Panc1 (cell line): Measurements from ENCODE around the gene GALNTL6.

Experiments
- POLR2AphosphoS5 ChIP-seq: IDR thresholded peaks from 2 replicates; pipeline ENCODE4 v1.6.1; 2012; ENCODE audit warnings: mild to moderate bottlenecking, low read depth, low read length, moderate library complexity
- SIN3A ChIP-seq: IDR thresholded peaks from 2 replicates; pipeline ENCODE4 v1.6.1; 2012; ENCODE audit warnings: low read depth, mild to moderate bottlenecking, low read length, moderate library complexity, borderline replicate concordance; ENCODE audit not compliant: insufficient read depth
- TF ChIP-seq, protein P1 (sequence below): fragments of 450-650 bp; IDR thresholded peaks from 2 replicates; pipeline ENCODE4 v1.5.1; 2017; ENCODE audit warnings: mild to moderate bottlenecking
- TF ChIP-seq, protein P2 (sequence below), 2 experiments: IDR thresholded peaks; 2 replicates each; pipeline ENCODE4 v1.6.1; 2011 to 2012; ENCODE audit warnings: low read depth in 2 of 2, control low read depth in 1 of 2, low read length in 1 of 2, mild to moderate bottlenecking in 1 of 2, moderate library complexity in 1 of 2; ENCODE audit not compliant: insufficient read depth in 1 of 2

DNA sequence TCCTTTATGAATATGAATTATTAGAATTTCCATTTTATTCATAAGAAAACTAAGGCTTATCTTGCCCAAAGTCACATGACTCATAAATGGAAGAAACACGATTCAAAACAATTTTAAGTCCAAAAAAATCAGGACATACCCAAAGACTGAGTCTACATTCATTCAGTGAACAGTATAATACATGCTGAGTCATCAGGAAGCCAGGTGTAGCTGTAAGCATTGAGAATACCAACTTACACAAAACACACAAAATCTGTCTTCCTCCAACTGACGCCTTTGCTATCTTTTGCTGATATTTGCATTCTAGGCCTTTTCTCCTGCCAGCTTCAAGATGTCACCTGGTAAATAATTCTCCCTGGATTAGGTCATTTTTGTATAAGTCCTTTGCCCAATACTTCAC, 835.3 kb downstream of the GALNTL6 start:
- TF ChIP-seq, protein P1, sequence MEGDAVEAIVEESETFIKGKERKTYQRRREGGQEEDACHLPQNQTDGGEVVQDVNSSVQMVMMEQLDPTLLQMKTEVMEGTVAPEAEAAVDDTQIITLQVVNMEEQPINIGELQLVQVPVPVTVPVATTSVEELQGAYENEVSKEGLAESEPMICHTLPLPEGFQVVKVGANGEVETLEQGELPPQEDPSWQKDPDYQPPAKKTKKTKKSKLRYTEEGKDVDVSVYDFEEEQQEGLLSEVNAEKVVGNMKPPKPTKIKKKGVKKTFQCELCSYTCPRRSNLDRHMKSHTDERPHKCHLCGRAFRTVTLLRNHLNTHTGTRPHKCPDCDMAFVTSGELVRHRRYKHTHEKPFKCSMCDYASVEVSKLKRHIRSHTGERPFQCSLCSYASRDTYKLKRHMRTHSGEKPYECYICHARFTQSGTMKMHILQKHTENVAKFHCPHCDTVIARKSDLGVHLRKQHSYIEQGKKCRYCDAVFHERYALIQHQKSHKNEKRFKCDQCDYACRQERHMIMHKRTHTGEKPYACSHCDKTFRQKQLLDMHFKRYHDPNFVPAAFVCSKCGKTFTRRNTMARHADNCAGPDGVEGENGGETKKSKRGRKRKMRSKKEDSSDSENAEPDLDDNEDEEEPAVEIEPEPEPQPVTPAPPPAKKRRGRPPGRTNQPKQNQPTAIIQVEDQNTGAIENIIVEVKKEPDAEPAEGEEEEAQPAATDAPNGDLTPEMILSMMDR, result no peak
- TF ChIP-seq POLR2AphosphoS5 (no peak), SIN3A (no peak)
- TF ChIP-seq, protein P2, sequence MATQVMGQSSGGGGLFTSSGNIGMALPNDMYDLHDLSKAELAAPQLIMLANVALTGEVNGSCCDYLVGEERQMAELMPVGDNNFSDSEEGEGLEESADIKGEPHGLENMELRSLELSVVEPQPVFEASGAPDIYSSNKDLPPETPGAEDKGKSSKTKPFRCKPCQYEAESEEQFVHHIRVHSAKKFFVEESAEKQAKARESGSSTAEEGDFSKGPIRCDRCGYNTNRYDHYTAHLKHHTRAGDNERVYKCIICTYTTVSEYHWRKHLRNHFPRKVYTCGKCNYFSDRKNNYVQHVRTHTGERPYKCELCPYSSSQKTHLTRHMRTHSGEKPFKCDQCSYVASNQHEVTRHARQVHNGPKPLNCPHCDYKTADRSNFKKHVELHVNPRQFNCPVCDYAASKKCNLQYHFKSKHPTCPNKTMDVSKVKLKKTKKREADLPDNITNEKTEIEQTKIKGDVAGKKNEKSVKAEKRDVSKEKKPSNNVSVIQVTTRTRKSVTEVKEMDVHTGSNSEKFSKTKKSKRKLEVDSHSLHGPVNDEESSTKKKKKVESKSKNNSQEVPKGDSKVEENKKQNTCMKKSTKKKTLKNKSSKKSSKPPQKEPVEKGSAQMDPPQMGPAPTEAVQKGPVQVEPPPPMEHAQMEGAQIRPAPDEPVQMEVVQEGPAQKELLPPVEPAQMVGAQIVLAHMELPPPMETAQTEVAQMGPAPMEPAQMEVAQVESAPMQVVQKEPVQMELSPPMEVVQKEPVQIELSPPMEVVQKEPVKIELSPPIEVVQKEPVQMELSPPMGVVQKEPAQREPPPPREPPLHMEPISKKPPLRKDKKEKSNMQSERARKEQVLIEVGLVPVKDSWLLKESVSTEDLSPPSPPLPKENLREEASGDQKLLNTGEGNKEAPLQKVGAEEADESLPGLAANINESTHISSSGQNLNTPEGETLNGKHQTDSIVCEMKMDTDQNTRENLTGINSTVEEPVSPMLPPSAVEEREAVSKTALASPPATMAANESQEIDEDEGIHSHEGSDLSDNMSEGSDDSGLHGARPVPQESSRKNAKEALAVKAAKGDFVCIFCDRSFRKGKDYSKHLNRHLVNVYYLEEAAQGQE (IDR thresholded peaks at IDR 0.05; ENCODE audit: insufficient read depth in 1 of 2, low read depth in 2 of 2, low read length in 1 of 2), result no peak
